OCI-LY1 (cell line): ENCODE data around the gene MRPS10.

Source experiments
- CTCF ChIP-seq: fragments of 200-600 bp; sonication (generic), shearing (Covaris generic); IDR thresholded peaks from 2 replicates; pipeline ENCODE4 v1.5.1; 2017; ENCODE audit warnings: mild to moderate bottlenecking, antibody characterized with exemption, low read length, moderate library complexity, mixed read lengths
- EZH2 ChIP-seq: fragments of 200-600 bp; sonication (generic), shearing (Covaris generic); IDR thresholded peaks from 2 replicates; pipeline ENCODE4 v1.8.0; 2017; ENCODE audit warnings: borderline replicate concordance, mixed run types, mild to moderate bottlenecking, antibody characterized with exemption, low read length, moderate library complexity, mixed read lengths

GRCh38 chr6:42203183-42203582 lies 14.5 kb downstream of the MRPS10 start:
- TF ChIP-seq CTCF (no peak), EZH2 (no peak)
